Epithelial cell of esophagus (primary cell): Measurements from ENCODE around the gene KLHL13.
A peak's percentile ranks its signal among the peaks of the same experiment; 100 is the strongest.
"Not testable (repeated sequence)": the region's sequence is repeated elsewhere in the genome, so short reads cannot be mapped to it uniquely, and the experiment has no call there.

Experiments used
- DNase-seq: peaks from one replicate; pipeline ENCODE4 v3.0.0; 2010; ENCODE audit warnings: low read depth
- H3K4me3 ChIP-seq: 2 replicates; pipeline ENCODE4 v1.5.1; 2011; ENCODE audit warnings: mild to moderate bottlenecking, low read length, control low read depth
- CTCF ChIP-seq: IDR thresholded peaks from 2 replicates; pipeline ENCODE4 v1.5.1; 2011; ENCODE audit warnings: low read depth, mild to moderate bottlenecking, low read length, control low read depth, inconsistent platforms; ENCODE audit not compliant: insufficient read depth; ENCODE audit errors: missing control alignments

KLHL13 gene

DNA sequence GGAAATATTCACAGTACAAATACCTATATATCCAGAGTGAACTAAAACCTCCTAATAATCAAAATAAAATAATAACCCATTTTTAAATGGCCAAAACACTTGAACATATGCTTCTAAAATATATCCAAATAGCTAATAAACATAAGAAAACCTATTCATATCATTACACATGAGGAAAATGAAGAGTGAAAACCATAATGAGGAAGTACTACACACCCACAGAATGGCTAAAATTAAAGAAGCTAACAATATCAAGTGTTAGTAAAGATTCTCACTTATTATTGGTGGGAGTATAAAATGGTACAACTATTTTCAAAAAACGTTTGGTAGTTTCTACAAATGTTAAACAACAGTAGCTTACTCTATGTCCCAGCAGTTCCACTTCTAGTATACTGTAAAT lies 92.1 kb downstream of the KLHL13 start:
- no peak overlapping the region for H3K4me3 ChIP-seq
- TF ChIP-seq CTCF = no peak
- DNase-seq = no peak

GRCh38 chrX:118022753-118023152 lies 93.9 kb downstream of the KLHL13 start:
- no peak overlapping the region for H3K4me3 ChIP-seq
- no peak for DNase-seq
- no peak for TF ChIP-seq CTCF

DNA sequence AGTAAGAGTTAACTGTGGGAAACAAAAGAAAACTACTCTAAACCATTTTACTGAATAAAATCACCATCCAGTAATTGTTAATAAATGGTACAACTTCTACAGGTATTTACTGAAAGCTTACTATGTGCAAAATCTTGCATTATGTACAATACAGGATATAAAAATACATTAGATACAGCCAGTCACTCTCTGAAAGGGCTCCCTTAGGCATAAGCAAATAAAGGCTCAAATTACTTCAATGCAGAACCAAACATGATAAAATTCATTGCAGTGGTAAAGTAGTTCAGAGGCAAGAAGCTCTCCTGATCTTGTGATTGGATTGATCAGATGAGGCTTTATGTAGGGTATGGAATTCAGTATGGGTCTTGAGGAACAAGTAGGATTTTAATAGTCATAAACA lies 100.2 kb downstream of the KLHL13 start:
- no peak for DNase-seq
- no peak for TF ChIP-seq CTCF
- no peak overlapping the region for H3K4me3 ChIP-seq

DNA sequence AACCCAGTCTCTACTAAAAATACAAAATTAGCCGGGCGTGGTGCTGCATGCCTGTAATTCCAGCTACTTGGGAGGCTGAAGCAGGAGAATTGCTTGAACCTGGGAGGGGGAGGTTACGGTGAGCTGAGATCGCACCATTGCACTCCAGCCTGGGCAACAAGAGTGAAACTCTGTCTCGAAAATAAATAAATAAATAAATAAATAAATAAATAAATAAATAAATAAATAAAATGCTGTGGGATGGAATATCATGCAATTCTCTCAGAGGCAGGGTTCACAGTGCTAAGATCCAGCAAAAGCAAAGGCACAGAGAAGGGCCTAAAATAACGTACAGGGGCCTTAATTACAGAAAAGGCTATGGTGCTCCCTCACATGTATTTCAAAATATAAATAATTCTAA lies 114.2 kb downstream of the KLHL13 start:
- not testable (repeated sequence) for DNase-seq

DNA sequence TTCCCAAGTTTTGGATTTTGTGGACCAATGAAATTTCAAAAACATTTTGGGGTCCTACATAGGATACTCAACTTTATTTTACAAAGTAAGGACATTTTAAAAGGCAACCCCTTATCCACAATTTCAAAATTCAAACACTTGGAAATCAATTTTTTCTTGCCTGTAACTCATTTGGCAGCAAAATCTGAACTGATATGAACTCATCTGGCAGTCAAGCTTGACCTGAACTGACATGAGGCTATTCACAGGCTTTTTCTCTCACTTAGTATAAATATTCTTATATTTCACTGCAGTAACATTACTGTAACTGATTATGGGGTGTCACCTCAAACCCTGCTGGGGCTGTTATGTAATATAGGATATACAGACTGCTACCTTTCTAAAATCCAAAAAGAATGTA lies 116.1 kb downstream of the KLHL13 start:
- no peak overlapping the region for H3K4me3 ChIP-seq
- no peak for DNase-seq
- TF ChIP-seq CTCF = no peak

More for the DNA sequence above, 114.2 kb downstream of the KLHL13 start:
- H3K4me3 ChIP-seq = not testable (repeated sequence)

- H3K4me3 ChIP-seq = no peak overlapping the region
- no peak for TF ChIP-seq CTCF
- no peak for DNase-seq
These were observed 118.4 kb downstream of the KLHL13 start for GRCh38 chrX:117998171-117998570.

GRCh38 chrX:117996918-117997480 lies 119.6 kb downstream of the KLHL13 start:
- peak; percentile 76 for DNase-seq
- peak; percentile 74 for TF ChIP-seq CTCF
- H3K4me3 ChIP-seq = no peak overlapping the region

GRCh38 chrX:117996408-117996807 lies 120.2 kb downstream of the KLHL13 start:
- no peak overlapping the region for H3K4me3 ChIP-seq
- no peak for TF ChIP-seq CTCF
- peak; percentile 80 for DNase-seq
